ENCODE results near the gene EEF1G. TPM values are rescaled to one million over a fixed set of nuclear protein-coding genes. Genes with fewer than 3 reads are reported as not detected.
A peak's percentile ranks its signal among the peaks of the same experiment; 100 is the strongest.

Gene EEF1G
- total and polyA plus RNA-seq, 7 donors, result 1,344 to 2,108 (median 1,779) TPM

GRCh38 chr11:62559204-62559603 is 14.5 kb downstream of the EEF1G start:
- Histone ChIP-seq H3K36me3 (peaks cover 8 to 56% (median 31%) of the 10 kb centered on the region in 4 donors), H3K27ac (peak overlapping the region; percentile 82 to 100 (median 92)), H3K27me3 (no peaks in the 10 kb centered on the region), H3K9me3 (no peaks in the 10 kb centered on the region), H3K4me1 (peaks cover 0 to 60% (median 55%) of the 10 kb centered on the region in 4 donors), H3K4me3 (no peak overlapping the region)
- 85 to 86% methylated on average over 8 of the region's 8 CpGs for WGBS, 2 donors
- TF ChIP-seq EP300 (IDR thresholded peaks at IDR 0.05) (no peak), CTCF (IDR thresholded peaks at IDR 0.05) (no peak), POLR2A (IDR thresholded peaks at IDR 0.05) (no peak)
- no peak for DNase-seq
- intact Hi-C loops (cut with DNase I), result no loop called here

GRCh38 chr11:62558669-62559068 is 15.0 kb downstream of the EEF1G start:
- no peak for DNase-seq
- 86 to 88% methylated on average over 9 of the region's 9 CpGs for WGBS, 2 donors
- intact Hi-C loops (cut with DNase I), result no loop called here
- Histone ChIP-seq H3K4me1 (peaks cover 0 to 65% (median 60%) of the 10 kb centered on the region in 4 donors), H3K9me3 (no peaks in the 10 kb centered on the region), H3K36me3 (peaks cover 8 to 51% (median 27%) of the 10 kb centered on the region in 4 donors), H3K27ac (peak overlapping the region; percentile 82 to 100 (median 92)), H3K4me3 (no peak overlapping the region), H3K27me3 (no peaks in the 10 kb centered on the region)
- no peak for TF ChIP-seq EP300 (IDR thresholded peaks at IDR 0.05)
- no peak for TF ChIP-seq CTCF (IDR thresholded peaks at IDR 0.05)
- no peak for TF ChIP-seq POLR2A (IDR thresholded peaks at IDR 0.05)
- no peak for TF ChIP-seq POLR2AphosphoS5 (IDR thresholded peaks at IDR 0.05)

- peaks cover 0 to 81% (median 76%) of the 10 kb centered on the region in 4 donors for H3K4me1 ChIP-seq
- no peaks in the 10 kb centered on the region for H3K9me3 ChIP-seq
- H3K4me3 ChIP-seq, result peak overlapping the region in 1 of 4 donors; percentile 13
- DNase-seq, result no peak
- H3K36me3 ChIP-seq, result peaks cover 8 to 35% (median 16%) of the 10 kb centered on the region in 4 donors
- no peaks in the 10 kb centered on the region for H3K27me3 ChIP-seq
- 24 to 35% methylated on average over 3 of the region's 3 CpGs for WGBS, 2 donors
- TF ChIP-seq CTCF (IDR thresholded peaks at IDR 0.05) (no peak), POLR2A (IDR thresholded peaks at IDR 0.05) (no peak)
- intact Hi-C loops (cut with DNase I), result no loop called here
- peak overlapping the region; percentile 92 to 100 (median 96) for H3K27ac ChIP-seq
These were observed 16.6 kb downstream of the EEF1G start for GRCh38 chr11:62556875-62557631.

- peaks cover 0 to 88% (median 82%) of the 10 kb centered on the region in 4 donors for H3K4me1 ChIP-seq
These were observed 17.4 kb downstream of the EEF1G start for GRCh38 chr11:62556108-62556874.

More at GRCh38 chr11:62556108-62556874, 17.4 kb downstream of the EEF1G start:
- Histone ChIP-seq H3K27me3 (no peaks in the 10 kb centered on the region), H3K36me3 (peaks cover 8 to 28% (median 16%) of the 10 kb centered on the region in 4 donors), H3K4me3 (peak overlapping the region in 2 of 4 donors; percentile 0 to 13), H3K27ac (peak overlapping the region; percentile 92 to 100 (median 96)), H3K9me3 (no peaks in the 10 kb centered on the region)
- DNase-seq, result peak; percentile 97
- WGBS, 2 donors, result 3 to 7% methylated on average over 14 of the region's 14 CpGs
- TF ChIP-seq EP300 (IDR thresholded peaks at IDR 0.05), result no peak
- TF ChIP-seq CTCF (IDR thresholded peaks at IDR 0.05), result no peak
- peak; percentile 45 to 73 (median 58) for TF ChIP-seq POLR2AphosphoS5 (IDR thresholded peaks at IDR 0.05)
- no peak for TF ChIP-seq POLR2A (IDR thresholded peaks at IDR 0.05)
- intact Hi-C loops (cut with DNase I), result no loop called here

All from sigmoid colon (tissue), 7 donors.